Natural killer cell (primary cell): ENCODE data around the gene PLEKHG5. TPM values are rescaled to one million over a fixed set of nuclear protein-coding genes. Genes with fewer than 3 reads are reported as not detected.

Source experiments
- ATAC-seq, 3 donors: fragments of 150-1000 bp in 2 of 3; fragments of 200-7000 bp in 1 of 3; cut with Tn5 transposase; 1 replicate in 1 of 3; 2 replicates in 2 of 3; pipeline ENCODE4 v1.10.0; 2021; ENCODE audit warnings: mild to moderate bottlenecking in 2 of 3, moderate library complexity in 2 of 3
- DNase-seq, 2 donors: peaks; one replicate each; pipeline versions ENCODE4 v3.0.0 to v3.0.0-alpha.2; 2013 to 2021; ENCODE audit warnings: mixed read lengths in 1 of 2
- H3K27ac ChIP-seq: one replicate; pipeline ENCODE4 v1.5.1; 2013; ENCODE audit warnings: mild to moderate bottlenecking, low read length
- H3K27me3 ChIP-seq: one replicate; pipeline ENCODE4 v1.6.1; 2013; ENCODE audit warnings: low read length; ENCODE audit not compliant: control insufficient read depth, insufficient read depth
- H3K36me3 ChIP-seq: one replicate; pipeline ENCODE4 v1.6.1; 2013; ENCODE audit warnings: low read length; ENCODE audit not compliant: control insufficient read depth, insufficient read depth
- H3K4me1 ChIP-seq: one replicate; pipeline ENCODE4 v1.6.1; 2013; ENCODE audit warnings: low read length; ENCODE audit not compliant: control insufficient read depth, insufficient read depth
- H3K4me3 ChIP-seq: one replicate; pipeline ENCODE4 v1.5.1; 2013; ENCODE audit warnings: low read length
- H3K9me3 ChIP-seq: one replicate; pipeline ENCODE4 v1.6.1; 2013; ENCODE audit warnings: low read length; ENCODE audit not compliant: control insufficient read depth, insufficient read depth
- H3K27ac Mint-ChIP-seq, 2 donors: one replicate each; pipeline ENCODE4 v1.8.0; 2022; ENCODE audit warnings: mild to moderate bottlenecking in 2 of 2, mixed read lengths in 2 of 2, moderate library complexity in 1 of 2
- H3K27me3 Mint-ChIP-seq, 2 donors: one replicate each; pipeline ENCODE4 v1.8.0; 2022; ENCODE audit warnings: low read depth in 2 of 2, mixed read lengths in 2 of 2
- H3K36me3 Mint-ChIP-seq: one replicate; pipeline ENCODE4 v1.8.0; 2022; ENCODE audit warnings: mixed read lengths
- H3K4me1 Mint-ChIP-seq, 2 donors: one replicate each; pipeline ENCODE4 v1.8.0; 2022; ENCODE audit warnings: mixed read lengths in 2 of 2
- H3K4me3 Mint-ChIP-seq: one replicate; pipeline ENCODE4 v1.8.0; 2022; ENCODE audit warnings: mild to moderate bottlenecking, moderate library complexity, mixed read lengths
- H3K9me3 Mint-ChIP-seq, 2 donors: one replicate each; pipeline ENCODE4 v1.8.0; 2022; ENCODE audit warnings: mixed read lengths in 2 of 2
- CTCF ChIP-seq: fragments of 200-600 bp; IDR thresholded peaks from one replicate; pipeline ENCODE4 v1.8.0; 2022; ENCODE audit warnings: antibody characterized with exemption
- WGBS: methylation state at CpG from one replicate; pipeline ENCODE4 v1.1.7; 2013; ENCODE audit warnings: missing lambda C conversion rate; ENCODE audit not compliant: insufficient coverage; 5-methylcytosine and 5-hydroxymethylcytosine counted together
- intact Hi-C: fragments of 100-400 bp; cut with micrococcal nuclease; formaldehyde crosslinking; loops from one replicate; pipeline ENCODE4 v1.14.2; 2022
- total RNA-seq, 4 donors: library from RNA; stranded (reverse); fragments of 120-200 nt in 1 of 4; gene quantifications; one replicate each; pipeline versions ENCODE4 v1.2.3 to v1.2.4, GENCODE V29; 2013 to 2022

The PLEKHG5 gene
- total RNA-seq, 3 donors from 2014 or later (not counting 1 experiment from before 2014, with no cell fraction given) = 0.16 to 1.1 (median 0.54) TPM

- 91% methylated on average over 24 of the region's 24 CpGs for WGBS
- peaks cover 6% of the 10 kb centered on the region for H3K4me1 ChIP-seq
- Mint-ChIP-seq H3K27me3 (peaks cover 4 to 14% of the 10 kb centered on the region in 2 donors), H3K9me3 (no peaks in the 10 kb centered on the region), H3K27ac (no peak overlapping the region), H3K36me3 (no peaks in the 10 kb centered on the region), H3K4me3 (no peak overlapping the region), H3K4me1 (peaks cover 0 to 7% of the 10 kb centered on the region in 2 donors)
- no peak overlapping the region for H3K4me3 ChIP-seq
- H3K36me3 ChIP-seq = no peaks in the 10 kb centered on the region
- no peaks in the 10 kb centered on the region for H3K9me3 ChIP-seq
- no peak overlapping the region for H3K27ac ChIP-seq
- no peak for TF ChIP-seq CTCF
- peaks cover 2% of the 10 kb centered on the region for H3K27me3 ChIP-seq
- DNase-seq = no peak
- ATAC-seq = no peak
- intact Hi-C loops = no loop called here
These were observed 14.2 kb downstream of the PLEKHG5 start for GRCh38 chr1:6477039-6477820.

DNA sequence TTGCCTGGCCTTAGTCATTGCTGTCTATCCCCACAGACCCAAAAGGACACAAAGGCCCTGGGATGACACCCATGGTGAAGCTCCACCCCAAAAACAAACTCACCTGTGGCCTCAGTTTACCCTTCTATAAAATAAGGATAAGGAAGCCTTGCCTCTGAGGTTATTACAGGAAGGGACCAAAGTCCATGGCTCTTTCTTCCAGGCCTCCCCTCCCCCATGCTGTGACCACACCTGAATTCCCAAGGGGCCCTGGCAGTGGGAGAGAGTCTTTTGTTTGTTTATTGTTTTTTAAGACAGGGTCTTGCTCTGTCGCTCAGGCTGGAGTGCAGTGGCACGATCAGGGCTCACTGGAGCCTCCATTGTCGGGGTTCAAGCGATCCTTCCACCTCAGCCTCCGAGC is 15.0 kb downstream of the PLEKHG5 start:
- H3K27ac ChIP-seq = no peak overlapping the region
- DNase-seq (no peak), ATAC-seq (no peak)
- WGBS = 92% methylated on average over 5 of the region's 5 CpGs
- H3K9me3 ChIP-seq = no peaks in the 10 kb centered on the region
- no peak overlapping the region for H3K4me3 Mint-ChIP-seq
- H3K27me3 ChIP-seq = no peaks in the 10 kb centered on the region
- H3K4me1 Mint-ChIP-seq = peaks cover 0 to 7% of the 10 kb centered on the region in 2 donors
- H3K4me3 ChIP-seq = no peak overlapping the region
- H3K27me3 Mint-ChIP-seq = peaks cover 0 to 9% of the 10 kb centered on the region in 2 donors
- TF ChIP-seq CTCF = no peak
- H3K9me3 Mint-ChIP-seq = no peaks in the 10 kb centered on the region
- no peaks in the 10 kb centered on the region for H3K36me3 ChIP-seq
- intact Hi-C loops = no loop called here
- H3K27ac Mint-ChIP-seq = no peak overlapping the region
- H3K36me3 Mint-ChIP-seq = no peaks in the 10 kb centered on the region
- H3K4me1 ChIP-seq = peaks cover 6% of the 10 kb centered on the region

DNA sequence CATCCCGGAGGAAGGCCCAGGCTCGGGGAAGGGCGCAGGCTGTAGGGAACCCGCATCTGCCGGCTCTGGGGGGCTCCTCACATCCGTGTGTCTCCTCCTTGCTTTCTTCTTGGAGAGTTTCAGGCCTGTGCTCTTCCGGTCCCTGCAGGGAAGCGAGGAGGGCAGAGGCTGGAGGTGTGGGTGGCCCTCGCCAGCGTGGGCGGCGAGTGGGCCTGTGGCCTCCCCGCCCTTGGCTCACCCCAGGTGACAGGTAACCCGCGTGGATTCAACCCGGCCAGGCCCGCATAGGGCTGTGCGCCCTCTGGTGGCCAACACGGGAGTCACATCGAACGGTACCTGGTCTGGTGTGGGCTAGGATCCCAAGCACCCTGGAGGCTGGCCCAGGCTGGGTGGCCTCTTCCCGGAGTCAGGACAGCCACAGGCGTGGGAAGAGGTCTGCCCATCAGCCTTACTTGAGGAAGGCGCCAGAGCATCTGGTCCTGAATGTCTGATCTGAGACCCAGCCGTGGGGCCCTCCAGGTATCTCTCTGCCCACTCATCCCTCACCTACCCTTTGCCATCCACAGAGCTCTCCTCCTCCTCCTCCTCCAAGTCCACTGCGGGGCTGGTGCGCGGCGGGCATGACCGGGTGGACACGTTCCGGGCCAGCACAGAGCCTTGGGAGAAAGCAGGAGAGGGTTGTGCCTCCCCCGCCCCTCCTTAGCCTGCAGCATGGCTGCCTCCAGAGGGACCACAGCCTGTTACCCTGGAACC is 15.9 kb downstream of the PLEKHG5 start:
- H3K4me1 ChIP-seq = peaks cover 6% of the 10 kb centered on the region
- TF ChIP-seq CTCF = peak; percentile 97
- Mint-ChIP-seq H3K4me3 (no peak overlapping the region), H3K27me3 (peaks cover 0 to 5% of the 10 kb centered on the region in 2 donors), H3K9me3 (no peaks in the 10 kb centered on the region), H3K27ac (no peak overlapping the region), H3K36me3 (no peaks in the 10 kb centered on the region), H3K4me1 (peaks cover 0 to 7% of the 10 kb centered on the region in 2 donors)
- intact Hi-C loops = loop anchor here (2.0 kb wide), 1 partner anchor 127 kb away; no protein-coding TSS in a partner anchor
- H3K4me3 ChIP-seq = no peak overlapping the region
- H3K9me3 ChIP-seq = no peaks in the 10 kb centered on the region
- no peak overlapping the region for H3K27ac ChIP-seq
- peak; percentile 69 to 91 for DNase-seq
- ATAC-seq = peak; percentile 83 to 97 (median 95)
- no peaks in the 10 kb centered on the region for H3K36me3 ChIP-seq
- H3K27me3 ChIP-seq = no peaks in the 10 kb centered on the region
- 26% methylated on average over 33 of the region's 33 CpGs for WGBS
